ENCODE measurements around the gene C22orf31.

C22orf31 gene

GRCh38 chr22:29080106-29080975 is 18.7 kb upstream of the C22orf31 start:
- DNase-seq = peak; percentile 89

- peak; percentile 78 for DNase-seq
These were observed 17.7 kb upstream of the C22orf31 start for GRCh38 chr22:29079218-29079901.

DNA sequence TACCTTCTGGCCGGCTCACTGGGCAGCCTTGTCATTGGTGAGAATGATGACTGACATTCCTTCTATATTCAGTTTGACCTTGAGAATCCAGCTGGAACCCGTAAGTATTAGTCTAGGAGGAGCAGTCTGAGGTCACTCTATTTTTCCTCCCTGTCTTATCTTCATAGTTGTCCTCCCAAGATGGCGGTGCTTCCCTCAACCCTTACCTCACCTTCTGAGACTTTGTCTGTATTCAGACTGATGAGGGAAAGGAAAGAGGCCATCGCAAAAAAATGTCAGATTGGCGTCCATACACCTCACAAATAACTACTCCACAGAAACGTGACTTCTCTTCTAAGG is 17.2 kb upstream of the C22orf31 start:
- DNase-seq = no peak

DNA sequence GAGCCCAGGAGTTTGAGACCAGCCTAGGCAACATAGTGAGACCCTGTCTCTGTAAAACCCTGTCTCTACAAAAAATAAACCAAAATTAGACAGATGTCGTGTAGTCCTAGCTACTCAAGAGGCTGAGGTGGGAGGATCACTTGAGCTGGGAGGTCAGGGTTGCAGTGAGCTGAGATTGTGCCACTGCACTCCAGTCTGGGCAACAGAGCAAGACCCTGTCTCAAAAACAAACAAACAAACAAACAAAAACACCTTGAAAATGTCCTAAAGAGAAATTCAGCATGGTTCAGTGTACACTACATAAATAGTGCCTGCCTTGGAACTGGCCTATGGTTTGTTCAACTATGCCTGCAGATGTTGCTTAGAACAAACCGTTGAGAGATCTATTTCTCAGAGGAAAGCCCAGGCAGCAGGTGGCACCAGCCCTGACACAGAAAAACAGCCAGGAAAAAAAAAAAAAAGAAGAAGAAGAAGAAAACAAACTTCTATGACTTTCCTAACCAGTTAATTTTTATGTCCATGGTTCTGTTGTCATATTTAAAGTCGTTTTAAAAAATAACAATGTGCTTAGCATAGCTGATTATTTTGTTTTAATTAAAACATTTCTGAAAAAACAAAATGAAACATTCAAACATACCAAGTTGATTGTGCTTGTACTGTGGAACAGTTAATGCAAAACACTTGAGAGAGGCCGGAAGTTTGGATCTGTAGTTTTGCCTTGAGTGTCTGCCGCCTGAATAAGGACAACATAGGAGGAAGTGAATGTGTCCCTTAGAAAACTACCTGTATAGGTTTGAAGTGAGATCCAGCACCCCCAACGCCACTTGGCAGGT is 16.6 kb upstream of the C22orf31 start:
- no peak for DNase-seq

DNA sequence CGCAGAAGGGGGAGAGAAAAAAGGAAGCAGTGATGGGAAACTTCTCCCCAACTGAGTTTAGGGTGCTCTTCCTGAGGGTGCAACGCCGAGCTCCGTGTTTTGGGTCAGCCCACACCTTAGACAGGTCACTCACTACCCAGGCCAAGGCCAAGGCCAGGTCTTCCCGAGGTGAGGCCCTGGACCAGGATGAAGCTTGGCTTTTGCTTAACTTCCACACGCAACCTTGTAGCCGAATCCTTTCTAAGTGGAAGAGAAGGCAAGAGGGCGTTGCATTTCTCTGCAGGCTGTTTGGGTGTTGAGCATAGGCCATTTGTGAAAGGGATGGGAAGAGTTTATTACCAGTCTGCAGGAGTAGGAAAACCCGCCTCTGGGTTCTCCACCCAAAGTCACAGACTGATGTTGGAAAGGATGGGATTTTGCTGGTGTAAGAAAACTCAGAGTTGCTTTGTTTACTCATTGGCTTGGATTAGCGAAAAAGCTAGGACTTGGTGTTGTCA is 12.7 kb upstream of the C22orf31 start:
- no peak for DNase-seq

DNA sequence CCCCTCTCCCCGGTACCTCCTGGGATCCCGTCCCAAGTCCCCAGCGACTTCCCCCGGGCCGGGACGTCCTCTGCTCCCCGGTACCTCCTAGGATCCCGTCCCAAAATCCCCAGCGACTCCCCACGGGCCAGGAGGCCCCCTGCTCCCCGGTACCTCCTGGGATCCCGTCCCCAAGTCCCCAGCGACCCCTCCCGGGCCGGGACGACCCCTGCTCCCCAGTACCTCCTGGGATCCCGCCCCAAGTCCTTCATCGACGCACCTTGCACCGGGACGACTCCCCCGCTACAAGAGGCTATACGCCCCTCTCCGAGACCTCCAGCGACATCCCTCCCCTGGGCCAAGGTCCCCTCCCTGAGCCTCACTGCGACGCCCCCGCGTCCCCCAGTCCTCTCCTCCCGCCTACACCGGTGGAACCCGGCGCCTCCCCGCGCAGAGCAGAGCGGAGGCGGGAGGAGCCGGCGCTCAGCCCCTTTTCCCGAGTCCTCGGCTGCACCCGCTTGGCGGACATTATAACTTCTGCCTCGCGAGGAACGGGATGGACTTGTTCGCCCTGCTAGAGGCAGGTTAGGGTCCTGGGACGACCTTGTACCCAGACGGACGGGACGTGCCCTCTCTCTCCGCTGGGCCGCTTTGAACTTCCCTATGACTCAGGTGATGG is 12.1 kb upstream of the C22orf31 start:
- no peak for DNase-seq

GRCh38 chr22:29072979-29073617 is 11.5 kb upstream of the C22orf31 start, which contains the start of gene KREMEN1:
Gene KREMEN1 (plus strand): TSS chr22:29073035. CDS start chr22:29073131, 96 bp downstream.
- DNase-seq = no peak

GRCh38 chr22:29072193-29072978 is 10.8 kb upstream of the C22orf31 start:
- DNase-seq = peak; percentile 65

DNA sequence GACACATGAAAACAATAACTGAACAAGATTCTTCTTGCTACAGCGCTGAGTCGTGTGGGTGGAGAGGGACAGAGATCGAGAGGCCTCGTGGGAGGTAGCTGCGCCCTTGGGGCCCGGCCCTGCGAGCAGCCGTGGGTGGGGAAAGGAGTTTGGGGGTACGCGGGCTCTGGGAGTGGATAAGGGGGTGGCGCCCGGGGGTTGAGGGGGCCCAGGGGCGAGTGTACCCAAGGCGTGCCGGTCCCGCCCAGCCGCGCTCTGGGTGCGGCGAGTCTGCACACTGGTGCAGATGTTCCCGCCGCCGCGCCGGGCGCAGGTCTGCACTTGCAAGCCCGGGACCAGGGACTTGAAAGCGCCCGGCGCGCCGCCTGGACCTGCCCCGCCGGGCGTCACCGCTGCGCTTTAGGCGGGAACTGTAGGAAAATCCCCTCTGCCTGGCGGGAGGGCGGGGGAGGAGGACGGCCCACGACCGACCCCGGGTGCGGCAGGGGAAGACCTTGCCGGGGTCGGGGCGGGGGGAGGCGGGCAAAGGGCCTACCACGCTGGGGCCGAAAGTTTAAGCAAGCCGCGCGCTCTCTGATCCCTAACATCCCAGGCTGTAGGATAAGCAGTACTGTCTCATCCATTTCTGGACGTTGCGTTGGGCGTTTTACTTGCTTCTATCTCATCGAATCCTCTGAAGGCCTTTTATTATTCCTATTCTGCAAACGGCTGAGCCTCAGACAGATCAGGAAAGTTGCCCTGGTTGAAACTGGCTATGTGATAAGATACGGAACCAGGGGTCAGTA is 9.8 kb upstream of the C22orf31 start:
- peak; percentile 68 for DNase-seq

DNA sequence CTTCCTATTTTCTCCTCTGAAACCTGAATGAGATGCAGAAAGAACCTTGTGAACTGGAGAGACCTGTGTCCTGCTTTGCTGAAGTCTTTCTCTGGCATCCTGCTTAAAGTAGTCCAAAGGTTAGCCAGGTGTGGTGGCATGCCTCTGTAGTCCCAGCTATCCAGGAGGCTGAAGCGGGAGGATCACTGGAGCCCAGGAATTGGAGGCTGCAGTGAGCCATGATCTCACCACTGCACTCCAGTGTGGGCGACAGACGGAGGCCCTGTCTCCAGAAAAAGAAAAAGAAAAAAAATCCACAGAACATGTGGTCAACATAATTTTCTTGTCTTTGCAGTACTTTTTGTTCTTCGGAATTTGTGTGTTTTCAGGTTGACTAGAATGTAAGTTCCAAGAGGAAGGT is 8.9 kb upstream of the C22orf31 start:
- DNase-seq = no peak

GRCh38 chr22:29069463-29069862 is 7.8 kb upstream of the C22orf31 start:
- no peak for DNase-seq

DNA sequence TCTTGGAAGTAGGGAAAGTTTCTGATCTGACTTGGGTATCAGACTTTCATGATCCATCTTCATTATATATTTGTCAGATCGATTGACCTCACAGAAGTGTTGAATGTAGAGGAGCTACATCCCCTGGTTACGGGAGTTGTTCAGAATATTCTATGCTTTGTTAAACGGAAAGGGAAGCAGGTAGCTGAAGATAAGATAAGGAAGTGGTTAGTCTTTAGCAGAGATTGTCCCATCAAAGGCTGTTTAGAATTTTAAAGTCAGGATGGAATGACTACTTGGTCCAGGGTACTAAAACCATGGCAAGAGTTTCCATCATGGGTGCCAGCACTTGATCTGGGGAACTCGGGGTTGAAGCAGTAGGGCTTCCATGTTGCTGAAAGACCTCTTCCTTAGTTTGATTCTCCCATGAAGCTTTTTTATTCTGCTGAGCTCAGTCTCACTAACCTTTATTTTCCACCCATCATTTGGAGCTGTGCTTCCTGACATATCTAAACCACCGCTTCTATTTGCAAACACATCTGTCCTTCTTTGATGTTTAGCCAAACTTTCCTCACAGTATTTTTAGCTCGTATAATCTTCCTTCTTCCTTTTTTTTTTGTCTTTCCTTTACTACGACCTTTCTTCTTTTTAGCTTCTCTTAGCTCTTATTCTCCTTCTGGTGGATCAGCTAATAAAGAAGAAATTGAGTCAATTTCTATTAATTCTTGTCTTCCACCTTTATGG is 4.0 kb upstream of the C22orf31 start:
- no peak for DNase-seq

- no peak for DNase-seq
These were observed 723 bp upstream of the C22orf31 start for GRCh38 chr22:29062286-29062821.

DNA sequence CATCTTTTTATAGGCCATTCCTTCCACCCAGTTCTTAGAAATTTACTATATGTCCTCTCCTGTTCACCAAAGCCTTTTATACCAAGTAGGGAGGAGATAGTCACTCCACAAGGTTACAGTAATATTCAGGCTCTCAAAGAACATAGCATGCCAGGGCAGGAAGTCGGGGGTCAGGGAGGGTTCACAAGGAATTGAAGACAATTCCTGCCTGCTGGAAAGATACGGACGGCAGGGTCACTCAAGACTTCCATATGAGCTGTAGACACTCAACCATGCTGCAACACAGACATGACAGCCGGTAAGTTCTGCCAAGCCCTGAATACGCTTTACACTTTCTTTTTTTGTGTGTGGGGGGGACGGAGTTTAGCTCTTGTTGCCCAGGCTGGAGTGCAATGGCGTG is 700 bp downstream of the C22orf31 start:
- DNase-seq = no peak

DNA sequence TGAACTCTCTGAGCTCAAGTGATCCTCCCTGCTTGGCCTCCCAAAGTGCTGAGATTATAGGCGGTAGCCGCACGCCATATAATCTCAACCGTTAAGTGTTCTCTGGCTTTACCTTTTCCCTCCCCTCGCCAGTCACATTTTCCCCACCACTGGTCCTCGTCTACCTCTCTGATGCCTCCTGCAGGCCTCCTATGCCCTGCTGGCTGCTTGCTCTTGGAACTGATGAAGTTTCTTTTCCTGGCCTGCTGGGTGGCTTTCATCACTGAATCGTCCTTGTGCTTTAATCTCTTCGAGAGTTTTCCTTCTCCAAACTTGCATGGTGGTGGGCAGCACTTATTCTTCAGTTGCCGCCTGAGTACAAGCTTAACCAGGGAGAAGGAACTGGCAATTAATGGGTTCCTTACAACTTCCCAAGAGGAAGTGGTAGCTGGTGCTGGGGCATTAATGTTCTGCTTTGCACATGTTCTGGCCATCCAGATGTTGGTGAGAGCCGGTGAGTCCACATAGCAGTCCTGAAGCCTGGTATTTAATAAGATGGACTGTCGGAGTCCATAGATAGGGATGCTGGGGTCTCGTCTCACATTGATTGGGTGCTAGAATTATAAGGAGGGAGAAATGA is 1.3 kb downstream of the C22orf31 start:
- DNase-seq = no peak

GRCh38 chr22:29056472-29056871 is 5.2 kb downstream of the C22orf31 start:
- DNase-seq = no peak

DNA sequence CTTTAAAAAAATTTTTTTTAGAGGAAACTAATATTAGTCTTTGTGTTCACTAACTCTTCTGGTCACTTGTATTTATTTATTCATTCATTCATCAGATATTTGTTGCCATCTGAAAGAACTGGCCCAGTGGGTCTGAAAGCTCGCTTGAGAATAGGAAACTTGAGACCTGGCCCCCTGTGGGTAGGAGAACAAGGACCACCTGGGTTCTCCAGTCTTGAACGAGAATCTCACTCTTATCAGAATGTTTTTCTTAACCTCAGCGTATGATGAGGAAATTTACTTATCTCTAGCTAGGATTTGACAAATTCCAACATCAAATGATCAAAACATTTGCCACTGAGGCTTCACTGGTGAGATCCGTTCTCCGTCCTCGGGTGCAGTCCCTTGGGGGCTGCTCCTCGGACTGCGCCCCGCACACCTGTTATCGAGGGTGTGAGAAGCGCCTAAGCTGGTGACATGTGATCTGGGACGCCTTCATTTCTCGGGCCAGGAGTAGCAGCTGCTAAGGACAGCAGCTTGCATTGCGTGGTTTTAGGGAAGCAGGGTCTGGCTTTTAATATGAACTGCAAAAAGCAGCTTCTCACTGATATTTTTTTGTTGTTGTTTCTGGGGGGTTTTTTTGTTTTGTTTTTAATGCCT is 6.3 kb downstream of the C22orf31 start:
- DNase-seq = no peak

DNA sequence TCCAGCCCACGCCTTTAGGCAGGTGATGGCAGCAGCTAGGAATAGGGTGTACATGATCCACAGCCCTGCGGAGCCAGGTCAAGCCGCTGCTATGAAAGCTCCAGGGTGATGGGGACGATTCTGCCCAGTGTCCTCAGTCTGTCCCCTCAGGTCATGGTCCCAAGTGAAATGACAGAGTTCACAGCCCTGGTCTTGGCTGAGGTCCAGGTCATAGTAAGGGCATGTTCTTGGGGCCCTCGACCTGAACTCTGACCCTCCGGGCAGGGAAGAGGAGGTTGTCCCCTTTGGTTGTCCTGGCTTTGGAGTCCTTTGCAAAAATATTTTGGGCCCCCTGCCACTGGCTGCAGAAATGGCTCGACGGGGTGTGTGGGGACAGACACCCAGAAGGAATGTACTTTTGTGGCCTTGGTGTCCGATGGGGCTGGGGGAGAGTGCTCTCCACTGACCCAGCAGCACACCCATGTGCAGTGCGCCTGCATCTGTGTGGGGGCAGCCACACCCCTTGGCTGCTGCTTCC is 7.3 kb downstream of the C22orf31 start:
- no peak for DNase-seq

All from NCI-H1694 treated with DMSO at 0.1 percent for 48 hours (cell line).